ENCODE measurements around the gene ISLR.

The ISLR gene

GRCh38 chr15:74172701-74173379 lies 670 bp upstream of the ISLR start:
- Histone ChIP-seq H3K27me3 (peaks cover 6% of the 10 kb centered on the region), H3K4me3 (ENCODE audit: low read depth in 1 of 2, low read length in 1 of 2) (no peak overlapping the region), H3K27ac (no peak overlapping the region), H3K36me3 (no peaks in the 10 kb centered on the region), H3K4me1 (ENCODE audit: control insufficient read depth in 1 of 2, insufficient read depth in 1 of 2, low read depth in 1 of 2, low read length in 1 of 2) (no peaks in the 10 kb centered on the region), H3K9me3 (no peaks in the 10 kb centered on the region)
- no peak for TF ChIP-seq CTCF (IDR thresholded peaks at IDR 0.05)

DNA sequence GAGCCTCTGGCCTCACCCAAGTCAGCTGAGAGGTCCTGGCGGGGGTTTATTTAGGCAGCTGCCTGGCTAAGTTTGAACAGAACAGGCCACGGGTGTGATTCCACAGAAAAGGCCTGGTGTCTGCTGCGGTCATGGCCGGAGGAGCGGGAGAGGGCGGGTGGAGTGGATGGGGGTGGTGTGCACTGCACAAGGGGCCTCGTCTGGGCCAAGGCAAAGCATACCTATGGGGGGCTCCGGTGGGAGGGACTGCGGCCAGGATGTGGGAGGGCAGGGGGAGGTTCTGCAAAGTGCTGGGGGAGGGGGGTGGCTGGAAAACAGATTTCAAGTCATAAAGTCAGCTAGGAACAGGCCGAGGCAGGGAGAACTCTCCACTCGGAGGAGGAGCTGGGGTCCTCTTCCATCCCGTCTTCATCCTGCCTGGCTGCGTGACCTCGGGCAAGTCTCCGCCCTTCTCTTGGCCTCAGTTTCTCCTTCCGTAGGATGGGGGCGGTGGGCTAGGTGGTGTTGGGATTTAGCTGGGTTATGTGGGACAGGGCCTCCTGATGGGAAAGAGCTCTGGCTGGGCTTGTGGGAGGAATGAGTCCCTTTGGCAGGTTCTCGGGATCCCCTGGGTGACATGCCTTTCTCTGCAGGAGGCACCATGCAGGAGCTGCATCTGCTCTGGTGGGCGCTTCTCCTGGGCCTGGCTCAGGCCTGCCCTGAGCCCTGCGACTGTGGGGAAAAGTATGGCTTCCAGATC lies 878 bp downstream of the ISLR start:
- Histone ChIP-seq H3K9me3 (no peaks in the 10 kb centered on the region), H3K36me3 (no peaks in the 10 kb centered on the region), H3K27me3 (peaks cover 3% of the 10 kb centered on the region), H3K4me1 (ENCODE audit: control insufficient read depth in 1 of 2, insufficient read depth in 1 of 2, low read depth in 1 of 2, low read length in 1 of 2) (no peaks in the 10 kb centered on the region), H3K27ac (no peak overlapping the region), H3K4me3 (ENCODE audit: low read depth in 1 of 2, low read length in 1 of 2) (no peak overlapping the region)
- TF ChIP-seq CTCF (IDR thresholded peaks at IDR 0.05): no peak

DNA sequence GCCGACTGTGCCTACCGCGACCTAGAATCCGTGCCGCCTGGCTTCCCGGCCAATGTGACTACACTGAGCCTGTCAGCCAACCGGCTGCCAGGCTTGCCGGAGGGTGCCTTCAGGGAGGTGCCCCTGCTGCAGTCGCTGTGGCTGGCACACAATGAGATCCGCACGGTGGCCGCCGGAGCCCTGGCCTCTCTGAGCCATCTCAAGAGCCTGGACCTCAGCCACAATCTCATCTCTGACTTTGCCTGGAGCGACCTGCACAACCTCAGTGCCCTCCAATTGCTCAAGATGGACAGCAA lies 1.4 kb downstream of the ISLR start:
- Histone ChIP-seq H3K9me3 (no peaks in the 10 kb centered on the region), H3K36me3 (no peaks in the 10 kb centered on the region), H3K27ac (no peak overlapping the region), H3K4me3 (ENCODE audit: low read depth in 1 of 2, low read length in 1 of 2) (no peak overlapping the region), H3K27me3 (peaks cover 3% of the 10 kb centered on the region), H3K4me1 (ENCODE audit: control insufficient read depth in 1 of 2, insufficient read depth in 1 of 2, low read depth in 1 of 2, low read length in 1 of 2) (no peaks in the 10 kb centered on the region)
- TF ChIP-seq CTCF (IDR thresholded peaks at IDR 0.05): no peak

- TF ChIP-seq CTCF (IDR thresholded peaks at IDR 0.05): no peak
- H3K27ac ChIP-seq: no peak overlapping the region
- no peaks in the 10 kb centered on the region for H3K9me3 ChIP-seq
- H3K27me3 ChIP-seq: peaks cover 3% of the 10 kb centered on the region
- H3K36me3 ChIP-seq: no peaks in the 10 kb centered on the region
- H3K4me3 ChIP-seq (ENCODE audit: low read depth in 1 of 2, low read length in 1 of 2): no peak overlapping the region
- H3K4me1 ChIP-seq (ENCODE audit: control insufficient read depth in 1 of 2, insufficient read depth in 1 of 2, low read depth in 1 of 2, low read length in 1 of 2): no peaks in the 10 kb centered on the region
These were observed 2.0 kb downstream of the ISLR start for GRCh38 chr15:74175271-74176191.

- no peaks in the 10 kb centered on the region for H3K9me3 ChIP-seq
- no peaks in the 10 kb centered on the region for H3K36me3 ChIP-seq
- H3K4me3 ChIP-seq (ENCODE audit: low read depth in 1 of 2, low read length in 1 of 2): no peak overlapping the region
- H3K4me1 ChIP-seq (ENCODE audit: control insufficient read depth in 1 of 2, insufficient read depth in 1 of 2, low read depth in 1 of 2, low read length in 1 of 2): no peaks in the 10 kb centered on the region
- peaks cover 3% of the 10 kb centered on the region for H3K27me3 ChIP-seq
- no peak overlapping the region for H3K27ac ChIP-seq
- TF ChIP-seq CTCF (IDR thresholded peaks at IDR 0.05): no peak
These were observed 3.0 kb downstream of the ISLR start for GRCh38 chr15:74176262-74177214.
